GM12864 (cell line): ENCODE results near the gene CDH4.
"Not testable (repeated sequence)": the region's sequence is repeated elsewhere in the genome, so short reads cannot be mapped to it uniquely, and the experiment has no call there.

ENCODE experiments used
- DNase-seq: peaks from one replicate; pipeline ENCODE4 v3.0.0-alpha.2; 2011; ENCODE audit warnings: low read depth
- H3K4me3 ChIP-seq: 2 replicates; pipeline ENCODE4 v1.5.1; 2011; ENCODE audit warnings: mild to moderate bottlenecking, low read depth, low read length, control low read depth
- CTCF ChIP-seq: IDR thresholded peaks from 2 replicates; pipeline ENCODE4 v1.5.1; 2011; ENCODE audit warnings: low read depth, mild to moderate bottlenecking, moderate library complexity, low read length, control low read depth, inconsistent platforms; ENCODE audit errors: missing control alignments

Gene CDH4

GRCh38 chr20:61424011-61424627, 172.1 kb downstream of the CDH4 start:
- no peak for TF ChIP-seq CTCF
- H3K4me3 ChIP-seq = no peak overlapping the region
- DNase-seq = no peak

DNA sequence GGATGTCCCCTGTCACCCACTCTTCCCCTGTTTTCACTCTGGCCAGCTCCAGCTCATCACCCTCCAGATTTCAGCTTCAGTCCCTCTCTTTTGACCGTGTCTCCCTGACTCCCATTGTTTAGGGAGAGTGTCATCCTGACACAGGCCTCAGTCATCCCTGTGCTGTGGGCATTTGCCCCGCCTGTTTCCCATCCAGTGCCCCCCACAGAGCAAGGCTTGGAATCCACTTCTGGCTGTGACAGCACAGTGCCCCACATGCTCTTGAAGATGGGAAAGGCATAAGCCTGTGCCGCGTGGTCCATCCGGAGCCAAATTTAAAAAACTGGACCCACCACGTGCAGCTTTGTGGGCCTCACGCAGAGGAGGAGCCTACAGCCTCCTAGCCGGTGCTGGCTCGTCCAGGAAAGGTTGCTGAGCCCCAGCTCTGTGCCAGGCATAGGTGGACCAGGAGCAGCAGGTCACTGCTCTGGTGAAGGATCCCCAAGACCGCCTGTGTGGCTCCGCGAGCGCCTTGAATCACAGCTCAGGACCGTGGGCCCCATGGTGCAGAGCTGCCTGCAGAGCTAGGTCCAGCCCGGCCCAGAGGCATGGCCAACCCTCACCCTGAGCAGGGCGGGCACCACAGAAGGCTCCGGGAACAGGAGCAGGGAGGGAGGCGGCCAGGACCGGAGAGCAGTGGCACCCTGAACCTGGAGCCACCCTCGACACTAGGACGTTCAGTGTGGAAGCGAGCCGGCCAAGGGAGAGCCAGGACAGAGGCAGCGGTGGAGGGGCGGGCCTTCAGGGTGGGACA, 172.8 kb downstream of the CDH4 start:
- DNase-seq = no peak
- no peak overlapping the region for H3K4me3 ChIP-seq
- no peak for TF ChIP-seq CTCF

DNA sequence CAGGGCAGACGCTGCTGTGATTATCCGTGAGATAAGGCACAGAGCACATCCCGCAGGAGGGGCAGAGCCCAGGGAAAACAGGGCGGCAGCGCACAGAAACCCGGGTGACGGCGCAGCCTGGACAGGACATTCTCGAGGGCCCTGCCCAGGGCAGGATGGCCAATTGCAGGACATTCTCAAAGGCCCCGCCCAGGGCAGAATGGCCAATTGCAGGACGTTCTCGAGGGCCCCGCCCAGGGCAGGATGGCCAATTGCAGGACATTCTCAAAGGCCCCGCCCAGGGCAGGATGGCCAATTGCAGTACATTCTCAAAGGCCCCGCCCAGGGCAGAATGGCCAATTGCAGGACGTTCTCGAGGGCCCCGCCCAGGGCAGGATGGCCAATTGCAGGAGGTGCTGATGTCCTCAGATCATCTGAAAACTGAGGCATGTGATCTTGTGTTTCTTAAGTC, 173.5 kb downstream of the CDH4 start:
- H3K4me3 ChIP-seq, DNase-seq: not testable (repeated sequence)

DNA sequence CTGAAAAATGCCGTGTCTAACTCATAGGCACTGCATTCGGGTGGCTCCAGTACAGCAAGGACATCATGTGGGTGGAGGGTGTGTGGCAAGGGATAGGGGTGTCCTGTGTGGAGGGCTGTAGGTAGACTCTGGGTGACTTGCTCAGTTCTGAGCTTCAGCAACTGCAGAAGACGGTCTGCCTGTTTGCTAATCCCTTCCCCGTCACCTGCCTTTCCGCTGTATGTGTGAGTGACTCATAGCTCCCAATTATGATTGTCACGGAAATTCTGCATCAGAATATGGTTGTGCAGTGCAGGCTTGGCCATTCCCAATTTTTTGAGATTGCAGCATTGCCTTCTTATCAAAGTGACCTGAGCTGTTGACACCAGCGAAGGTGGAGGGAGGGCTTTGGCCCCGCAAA, 174.3 kb downstream of the CDH4 start:
- no peak for TF ChIP-seq CTCF
- DNase-seq = no peak
- H3K4me3 ChIP-seq = no peak overlapping the region

DNA sequence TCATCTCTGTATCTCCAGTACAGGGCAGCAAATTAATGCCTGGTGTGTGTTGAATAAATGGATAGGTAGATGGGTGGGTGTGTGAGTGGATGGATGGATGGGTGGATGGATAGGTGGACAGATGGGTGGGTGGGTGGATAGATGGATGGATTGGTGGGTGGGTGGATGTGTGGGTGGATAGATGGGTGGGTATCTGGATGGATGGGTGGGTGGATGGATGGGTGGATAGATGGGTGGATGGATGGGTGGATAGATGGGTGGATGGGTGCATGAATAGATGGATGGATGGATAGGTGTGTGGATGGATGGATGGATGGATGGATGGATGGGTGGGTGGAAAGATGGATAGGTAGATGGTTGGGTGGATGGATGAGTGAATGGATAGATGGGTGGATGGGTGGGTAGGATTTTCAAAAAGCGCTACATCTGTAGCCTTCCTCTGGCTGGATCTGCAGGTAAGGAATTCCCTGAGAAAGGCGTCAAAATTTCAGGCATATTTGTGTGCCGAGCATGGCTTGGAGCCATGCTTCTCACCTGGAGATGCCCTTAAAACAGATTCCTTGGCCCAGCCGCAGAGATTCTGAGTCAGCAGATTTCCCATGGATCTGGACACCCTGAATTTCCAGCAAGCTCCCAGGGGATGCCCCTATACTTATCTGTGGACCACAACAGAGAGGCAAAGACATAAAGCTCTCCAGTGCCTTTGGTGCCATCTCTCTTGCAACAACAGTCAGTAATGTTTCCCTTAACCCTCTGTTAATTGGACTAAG, 177.6 kb downstream of the CDH4 start:
- H3K4me3 ChIP-seq = no peak overlapping the region
- no peak for DNase-seq
- no peak for TF ChIP-seq CTCF

DNA sequence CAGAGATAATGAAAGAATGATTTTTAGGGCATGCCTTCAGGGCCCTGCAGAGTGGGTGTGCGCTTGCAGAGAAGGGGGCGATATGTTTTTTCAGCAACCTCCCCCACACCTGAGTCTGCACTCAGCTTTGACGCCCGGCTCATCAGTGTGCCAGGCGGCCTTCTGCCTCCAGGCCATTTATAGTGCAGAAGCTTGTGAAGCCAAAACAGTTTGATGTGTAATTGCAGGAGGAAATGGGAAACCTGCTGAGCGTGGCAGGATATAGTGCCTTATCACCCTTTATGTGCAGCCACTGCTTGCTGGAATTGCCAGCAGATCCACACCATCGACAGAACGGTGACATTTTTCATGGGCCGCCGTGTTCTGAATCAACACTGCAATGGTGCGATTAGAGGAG, 178.2 kb downstream of the CDH4 start:
- DNase-seq = no peak
- TF ChIP-seq CTCF = no peak

DNA sequence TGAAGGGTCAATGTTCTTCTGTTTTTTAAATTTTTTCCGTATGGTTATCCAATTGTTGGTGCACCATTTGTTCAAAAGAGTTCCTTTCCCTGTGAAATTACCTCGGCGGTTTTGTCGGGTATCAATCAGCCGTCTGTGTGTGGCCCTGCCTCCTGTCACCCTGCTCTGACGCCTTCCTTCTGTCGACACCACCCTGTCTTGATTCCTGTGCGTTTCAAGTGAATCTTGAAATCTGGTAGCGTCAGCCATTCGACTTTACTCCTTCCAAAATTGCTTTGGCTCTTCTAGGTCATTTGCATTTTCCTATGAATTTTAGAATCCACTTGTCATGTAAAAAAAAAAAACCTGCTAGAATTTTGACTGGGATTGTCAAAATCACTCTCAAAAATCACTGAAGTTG, 181.1 kb downstream of the CDH4 start:
- DNase-seq = no peak
- no peak for TF ChIP-seq CTCF
- no peak overlapping the region for H3K4me3 ChIP-seq

More for the DNA sequence above, 178.2 kb downstream of the CDH4 start:
- no peak overlapping the region for H3K4me3 ChIP-seq
